Measurements from ENCODE around the gene DCDC2B.
A peak's percentile ranks its signal among the peaks of the same experiment; 100 is the strongest.

DCDC2B gene

DNA sequence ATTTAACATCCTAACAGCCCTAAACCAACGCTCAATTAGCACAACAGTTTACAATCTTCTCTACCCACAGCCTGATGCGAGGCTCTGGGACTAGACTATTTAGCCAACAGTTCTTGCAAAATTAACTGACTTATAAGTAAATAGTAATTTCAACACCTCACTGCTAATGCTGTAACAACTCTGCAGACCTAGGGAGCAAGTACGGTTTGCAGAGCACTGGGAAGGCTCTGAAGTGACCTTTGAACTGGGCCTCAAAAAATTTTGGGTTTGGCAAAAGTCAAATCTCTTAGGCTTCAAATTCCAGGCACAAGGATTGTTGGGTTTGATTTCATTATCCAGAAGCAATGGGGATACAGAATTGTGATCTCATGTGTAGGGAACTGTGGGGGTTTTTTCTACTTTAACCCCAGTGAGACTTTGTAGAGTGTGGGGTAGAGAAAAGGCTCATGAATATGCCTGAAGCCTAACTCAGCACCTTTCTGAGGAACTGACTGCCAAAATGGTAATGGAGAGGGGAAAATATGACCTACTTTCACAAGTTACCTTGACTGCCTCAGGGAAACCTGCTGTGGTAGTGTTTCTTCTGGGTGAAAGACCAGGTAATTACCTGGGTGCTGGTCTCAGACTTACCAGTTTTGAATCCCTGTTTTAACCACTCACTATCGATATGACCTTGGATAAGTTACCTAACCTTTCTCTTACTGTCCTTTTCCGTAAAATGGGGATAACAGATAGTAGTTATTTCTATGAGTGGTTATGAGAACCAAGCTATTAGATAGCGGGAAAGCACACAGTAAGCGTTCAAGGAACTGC, 30.3 kb upstream of the DCDC2B start:
- H3K27ac ChIP-seq (ENCODE audit: insufficient read depth in 1 of 2, low read depth in 1 of 2, low read length in 2 of 2, poor library complexity in 1 of 2, severe bottlenecking in 2 of 2): peak overlapping the region in 1 of 2 experiments; percentile 89
- WGBS (ENCODE audit: insufficient coverage): 94% methylated on average over 5 of the region's 7 CpGs
- no peak for DNase-seq
- ChIA-PET POLR2A (interaction anchor here (0.6 to 1.2 kb wide), 3 partner anchors 106 to 128 kb away, joined by 3 read pairs; partner anchors contain the start of gene TMEM39B), CTCF (interaction anchor here (0.9 kb wide), 1 partner anchor 19 kb away, joined by 3 read pairs; no protein-coding TSS in a partner anchor)
- no peaks in the 10 kb centered on the region for H3K27me3 ChIP-seq (replicated peaks in 2 of 5; ENCODE audit: control insufficient read depth in 4 of 5, insufficient read depth in 5 of 5, low read length in 4 of 5)
- peaks cover 0 to 33% (median 27%) of the 10 kb centered on the region in 4 experiments for H3K4me1 ChIP-seq (ENCODE audit: control extremely low read depth in 1 of 4, control insufficient read depth in 4 of 4, insufficient read depth in 4 of 4, low read length in 3 of 4)
- H3K9me3 ChIP-seq (ENCODE audit: control extremely low read depth in 1 of 5, control insufficient read depth in 4 of 5, insufficient read depth in 2 of 5, low read depth in 1 of 5, low read length in 4 of 5): no peaks in the 10 kb centered on the region
- peak overlapping the region in 4 of 7 experiments; percentile 25 to 74 (median 72) for H3K4me3 ChIP-seq (ENCODE audit: control insufficient read depth in 1 of 7, extremely low read depth in 1 of 7, insufficient read depth in 4 of 7, low read depth in 2 of 7, low read length in 6 of 7)
- peaks cover 2 to 44% (median 15%) of the 10 kb centered on the region in 4 experiments for H3K36me3 ChIP-seq (ENCODE audit: control insufficient read depth in 4 of 4, insufficient read depth in 4 of 4, low read length in 3 of 4)

DNA sequence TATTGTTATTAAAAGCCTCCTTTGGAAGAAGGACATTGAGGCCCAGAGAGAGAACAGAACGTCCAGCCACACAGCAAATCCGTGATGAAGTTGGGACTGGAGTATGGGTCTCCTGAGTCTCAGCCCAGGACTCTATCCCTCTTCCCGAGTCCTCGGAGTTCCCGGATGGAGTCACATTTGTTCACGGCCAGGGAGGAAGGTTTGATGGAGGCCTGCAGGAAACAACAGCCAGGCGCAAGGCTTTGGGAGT, 29.8 kb upstream of the DCDC2B start:
- CTCF ChIA-PET: interaction anchor here (0.9 kb wide), 1 partner anchor 18 kb away, joined by 3 read pairs; no protein-coding TSS in a partner anchor
- no peaks in the 10 kb centered on the region for H3K9me3 ChIP-seq (ENCODE audit: control extremely low read depth in 1 of 5, control insufficient read depth in 4 of 5, insufficient read depth in 2 of 5, low read depth in 1 of 5, low read length in 4 of 5)
- POLR2A ChIA-PET: interaction anchor here (0.6 to 1.2 kb wide), 3 partner anchors 106 to 128 kb away, joined by 3 read pairs; partner anchors contain the start of gene TMEM39B
- peaks cover 4 to 43% (median 18%) of the 10 kb centered on the region in 4 experiments for H3K36me3 ChIP-seq (ENCODE audit: control insufficient read depth in 4 of 4, insufficient read depth in 4 of 4, low read length in 3 of 4)
- DNase-seq: no peak
- peak overlapping the region in 1 of 2 experiments; percentile 89 for H3K27ac ChIP-seq (ENCODE audit: insufficient read depth in 1 of 2, low read depth in 1 of 2, low read length in 2 of 2, poor library complexity in 1 of 2, severe bottlenecking in 2 of 2)
- peaks cover 0 to 35% (median 29%) of the 10 kb centered on the region in 4 experiments for H3K4me1 ChIP-seq (ENCODE audit: control extremely low read depth in 1 of 4, control insufficient read depth in 4 of 4, insufficient read depth in 4 of 4, low read length in 3 of 4)
- WGBS (ENCODE audit: insufficient coverage): 42% methylated on average over 6 of the region's 7 CpGs
- H3K4me3 ChIP-seq (ENCODE audit: control insufficient read depth in 1 of 7, extremely low read depth in 1 of 7, insufficient read depth in 4 of 7, low read depth in 2 of 7, low read length in 6 of 7): peak overlapping the region in 6 of 7 experiments; percentile 25 to 89 (median 72)
- H3K27me3 ChIP-seq (replicated peaks in 2 of 5; ENCODE audit: control insufficient read depth in 4 of 5, insufficient read depth in 5 of 5, low read length in 4 of 5): no peaks in the 10 kb centered on the region

DNA sequence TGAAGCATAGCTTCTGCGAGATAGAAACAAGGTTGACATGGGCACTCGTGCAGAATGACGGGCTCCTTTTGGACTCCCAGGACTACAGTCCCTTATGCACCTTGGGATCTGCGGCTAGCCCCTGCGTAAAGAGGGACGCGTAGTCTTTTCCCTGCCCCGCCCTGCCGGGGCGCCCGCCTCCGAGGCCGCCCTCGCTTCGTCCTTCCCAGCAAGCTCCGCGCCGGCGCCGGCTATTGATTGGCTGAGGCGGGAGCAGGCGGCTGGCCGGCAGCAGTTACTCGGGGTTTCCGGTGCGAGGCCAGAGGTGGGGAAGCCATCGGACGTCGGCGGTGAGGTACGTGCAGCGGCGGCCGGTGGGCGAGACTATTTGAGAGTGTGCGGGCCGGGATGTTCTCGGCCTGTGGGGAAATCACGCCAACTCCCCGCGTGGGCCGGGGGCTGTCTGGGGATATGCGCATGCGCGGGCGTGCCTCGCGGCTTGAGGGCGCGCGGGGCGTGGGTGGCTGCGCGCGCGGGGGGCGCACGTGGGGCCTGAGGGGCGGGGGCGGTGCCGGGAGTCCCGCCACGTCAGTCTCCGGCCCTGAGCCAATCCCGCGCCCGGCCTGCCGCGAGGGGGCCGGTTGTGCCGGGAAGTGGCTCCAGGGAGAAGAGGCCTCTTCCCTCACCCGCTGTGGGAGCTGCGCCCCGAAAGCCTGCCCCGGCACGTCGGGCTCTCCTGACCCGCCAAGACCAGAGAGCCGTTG, 29.3 kb upstream of the DCDC2B start, which contains the start of gene TXLNA:
TSS of gene TXLNA (plus strand) at position 233 of the 743 bp plus-strand sequence. CDS start 671 bp downstream, outside the sequence.
- CTCF ChIA-PET: interaction anchor here (0.9 to 1.5 kb wide), 3 partner anchors 18 to 71 kb away, joined by 3 to 5 read pairs (median 3); partner anchors contain the start of gene KPNA6
- WGBS (ENCODE audit: insufficient coverage): under 1% methylated on average over 61 of the region's 79 CpGs
- DNase-seq: peak; percentile 84 to 88 (median 84)
- H3K27me3 ChIP-seq (replicated peaks in 2 of 5; ENCODE audit: control insufficient read depth in 4 of 5, insufficient read depth in 5 of 5, low read length in 4 of 5): no peaks in the 10 kb centered on the region
- peak within 1 kb of the TSS; percentile 45 to 89 (median 71) for H3K4me3 ChIP-seq (ENCODE audit: control insufficient read depth in 1 of 7, extremely low read depth in 1 of 7, insufficient read depth in 4 of 7, low read depth in 2 of 7, low read length in 6 of 7)
- POLR2A ChIA-PET: interaction anchor here (0.6 to 1.2 kb wide), 3 partner anchors 107 to 127 kb away, joined by 3 read pairs; partner anchors contain the start of gene TMEM39B
- no peaks in the 10 kb centered on the region for H3K9me3 ChIP-seq (ENCODE audit: control extremely low read depth in 1 of 5, control insufficient read depth in 4 of 5, insufficient read depth in 2 of 5, low read depth in 1 of 5, low read length in 4 of 5)
- H3K27ac ChIP-seq (ENCODE audit: insufficient read depth in 1 of 2, low read depth in 1 of 2, low read length in 2 of 2, poor library complexity in 1 of 2, severe bottlenecking in 2 of 2): peak within 1 kb of the TSS; percentile 42 to 89
- peaks cover 0 to 40% (median 33%) of the 10 kb centered on the region in 4 experiments for H3K4me1 ChIP-seq (ENCODE audit: control extremely low read depth in 1 of 4, control insufficient read depth in 4 of 4, insufficient read depth in 4 of 4, low read length in 3 of 4)
- H3K36me3 ChIP-seq (ENCODE audit: control insufficient read depth in 4 of 4, insufficient read depth in 4 of 4, low read length in 3 of 4): peaks cover 5 to 43% (median 23%) of the 10 kb centered on the region in 4 experiments

DNA sequence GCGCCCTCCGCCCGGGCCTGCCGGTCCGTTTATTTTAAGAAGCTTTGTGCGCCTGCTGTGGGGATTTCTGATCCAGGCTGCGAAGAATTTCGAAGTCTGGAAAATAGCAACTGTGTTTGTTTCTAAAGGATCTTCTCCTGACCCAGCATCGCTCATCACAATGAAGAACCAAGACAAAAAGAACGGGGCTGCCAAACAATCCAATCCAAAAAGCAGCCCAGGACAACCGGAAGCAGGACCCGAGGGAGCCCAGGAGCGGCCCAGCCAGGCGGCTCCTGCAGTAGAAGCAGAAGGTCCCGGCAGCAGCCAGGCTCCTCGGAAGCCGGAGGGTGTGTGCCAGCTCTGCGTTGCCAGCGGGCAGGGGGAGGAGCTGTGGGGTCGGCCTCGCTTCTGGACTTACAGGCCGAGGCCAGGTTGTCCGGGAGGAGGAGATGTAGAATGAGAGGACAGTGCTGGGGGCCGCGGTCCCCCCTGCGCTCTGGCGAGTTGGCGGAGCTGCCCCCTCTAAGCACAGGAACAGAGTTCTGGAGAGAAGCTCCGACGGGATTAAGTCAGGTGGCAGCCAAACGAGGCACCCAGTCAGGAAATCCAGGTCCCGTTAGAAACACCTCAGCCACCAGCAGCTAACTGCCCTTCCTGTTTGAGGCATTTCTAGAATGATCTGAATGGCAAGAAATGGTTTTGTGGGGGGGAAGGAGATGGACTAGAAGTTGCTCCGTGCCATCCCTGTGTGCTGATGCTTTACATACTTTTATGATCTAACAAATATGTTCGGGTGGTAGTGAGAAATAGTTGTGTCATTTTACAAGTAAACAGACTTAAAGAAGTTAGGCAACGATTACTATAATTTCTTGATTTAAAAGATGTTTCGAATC, 28.5 kb upstream of the DCDC2B start:
- POLR2A ChIA-PET: no interaction called here
- peak overlapping the region; percentile 42 to 89 for H3K27ac ChIP-seq (ENCODE audit: insufficient read depth in 1 of 2, low read depth in 1 of 2, low read length in 2 of 2, poor library complexity in 1 of 2, severe bottlenecking in 2 of 2)
- H3K27me3 ChIP-seq (replicated peaks in 2 of 5; ENCODE audit: control insufficient read depth in 4 of 5, insufficient read depth in 5 of 5, low read length in 4 of 5): no peaks in the 10 kb centered on the region
- peaks cover 0 to 43% (median 33%) of the 10 kb centered on the region in 4 experiments for H3K4me1 ChIP-seq (ENCODE audit: control extremely low read depth in 1 of 4, control insufficient read depth in 4 of 4, insufficient read depth in 4 of 4, low read length in 3 of 4)
- peak in 2 of 3 donors; percentile 21 to 37 for DNase-seq
- H3K36me3 ChIP-seq (ENCODE audit: control insufficient read depth in 4 of 4, insufficient read depth in 4 of 4, low read length in 3 of 4): peaks cover 7 to 42% (median 25%) of the 10 kb centered on the region in 4 experiments
- no peaks in the 10 kb centered on the region for H3K9me3 ChIP-seq (ENCODE audit: control extremely low read depth in 1 of 5, control insufficient read depth in 4 of 5, insufficient read depth in 2 of 5, low read depth in 1 of 5, low read length in 4 of 5)
- CTCF ChIA-PET: interaction anchor here (0.9 to 1.5 kb wide), 2 partner anchors 40 to 72 kb away, joined by 3 to 5 read pairs; partner anchors contain the start of gene KPNA6
- H3K4me3 ChIP-seq (ENCODE audit: control insufficient read depth in 1 of 7, extremely low read depth in 1 of 7, insufficient read depth in 4 of 7, low read depth in 2 of 7, low read length in 6 of 7): peak overlapping the region; percentile 45 to 89 (median 71)
- 12% methylated on average over 24 of the region's 36 CpGs for WGBS (ENCODE audit: insufficient coverage)

DNA sequence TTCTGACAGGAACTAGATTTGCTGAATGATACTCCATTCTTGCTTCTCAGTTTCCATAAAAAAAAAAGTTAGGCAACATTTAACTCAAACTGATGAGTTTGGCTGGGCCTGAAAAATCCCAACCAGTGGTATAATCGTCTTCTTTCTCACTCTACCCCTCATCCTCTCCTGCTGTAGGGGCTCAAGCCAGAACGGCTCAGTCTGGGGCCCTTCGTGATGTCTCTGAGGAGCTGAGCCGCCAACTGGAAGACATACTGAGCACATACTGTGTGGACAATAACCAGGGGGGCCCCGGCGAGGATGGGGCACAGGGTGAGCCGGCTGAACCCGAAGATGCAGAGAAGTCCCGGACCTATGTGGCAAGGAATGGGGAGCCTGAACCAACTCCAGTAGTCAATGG, 27.8 kb upstream of the DCDC2B start:
- ChIA-PET CTCF (interaction anchor here (1.2 to 1.5 kb wide), 3 partner anchors 9 to 73 kb away, joined by 3 to 5 read pairs (median 3); partner anchors contain the start of gene KPNA6), POLR2A (no interaction called here)
- H3K9me3 ChIP-seq (ENCODE audit: control extremely low read depth in 1 of 5, control insufficient read depth in 4 of 5, insufficient read depth in 2 of 5, low read depth in 1 of 5, low read length in 4 of 5): no peaks in the 10 kb centered on the region
- peak overlapping the region; percentile 42 to 89 for H3K27ac ChIP-seq (ENCODE audit: insufficient read depth in 1 of 2, low read depth in 1 of 2, low read length in 2 of 2, poor library complexity in 1 of 2, severe bottlenecking in 2 of 2)
- no peak for DNase-seq
- WGBS (ENCODE audit: insufficient coverage): 95% methylated on average over 9 of the region's 9 CpGs
- H3K4me3 ChIP-seq (ENCODE audit: control insufficient read depth in 1 of 7, extremely low read depth in 1 of 7, insufficient read depth in 4 of 7, low read depth in 2 of 7, low read length in 6 of 7): peak overlapping the region in 4 of 7 experiments; percentile 29 to 89 (median 72)
- no peaks in the 10 kb centered on the region for H3K27me3 ChIP-seq (replicated peaks in 2 of 5; ENCODE audit: control insufficient read depth in 4 of 5, insufficient read depth in 5 of 5, low read length in 4 of 5)
- H3K36me3 ChIP-seq (ENCODE audit: control insufficient read depth in 4 of 4, insufficient read depth in 4 of 4, low read length in 3 of 4): peaks cover 7 to 46% (median 26%) of the 10 kb centered on the region in 4 experiments
- H3K4me1 ChIP-seq (ENCODE audit: control extremely low read depth in 1 of 4, control insufficient read depth in 4 of 4, insufficient read depth in 4 of 4, low read length in 3 of 4): peaks cover 0 to 47% (median 34%) of the 10 kb centered on the region in 4 experiments

DNA sequence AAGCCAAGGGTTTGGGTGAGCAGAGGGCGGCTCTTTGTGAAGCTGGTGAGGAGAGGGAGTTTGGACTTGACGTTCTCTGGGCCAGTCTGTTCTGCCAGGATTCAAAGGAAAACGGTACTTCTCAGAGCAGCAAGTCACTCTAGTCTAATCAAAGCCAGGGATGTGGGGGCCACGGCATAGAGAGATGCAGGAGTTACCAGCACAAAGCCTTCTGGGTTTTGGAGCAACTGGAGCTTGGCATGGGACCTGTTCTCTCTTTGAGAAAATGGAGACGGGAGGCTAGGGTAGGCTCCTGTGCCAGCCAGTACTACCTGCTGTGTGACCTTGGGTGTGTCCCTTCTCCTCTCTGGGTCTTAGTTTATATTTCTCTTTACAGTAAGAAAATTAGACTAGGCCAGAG, 27.3 kb upstream of the DCDC2B start:
- Histone ChIP-seq H3K4me1 (ENCODE audit: control extremely low read depth in 1 of 4, control insufficient read depth in 4 of 4, insufficient read depth in 4 of 4, low read length in 3 of 4) (peaks cover 0 to 48% (median 35%) of the 10 kb centered on the region in 4 experiments), H3K27me3 (replicated peaks in 2 of 5; ENCODE audit: control insufficient read depth in 4 of 5, insufficient read depth in 5 of 5, low read length in 4 of 5) (no peaks in the 10 kb centered on the region), H3K27ac (ENCODE audit: insufficient read depth in 1 of 2, low read depth in 1 of 2, low read length in 2 of 2, poor library complexity in 1 of 2, severe bottlenecking in 2 of 2) (no peak overlapping the region), H3K36me3 (ENCODE audit: control insufficient read depth in 4 of 4, insufficient read depth in 4 of 4, low read length in 3 of 4) (peaks cover 8 to 51% (median 29%) of the 10 kb centered on the region in 4 experiments), H3K9me3 (ENCODE audit: control extremely low read depth in 1 of 5, control insufficient read depth in 4 of 5, insufficient read depth in 2 of 5, low read depth in 1 of 5, low read length in 4 of 5) (no peaks in the 10 kb centered on the region), H3K4me3 (ENCODE audit: control insufficient read depth in 1 of 7, extremely low read depth in 1 of 7, insufficient read depth in 4 of 7, low read depth in 2 of 7, low read length in 6 of 7) (peak overlapping the region in 3 of 7 experiments; percentile 29 to 89 (median 42))
- ChIA-PET CTCF (interaction anchor here (1.1 to 1.4 kb wide), 3 partner anchors 8 to 35 kb away, joined by 3 read pairs; no protein-coding TSS in a partner anchor), POLR2A (no interaction called here)
- no peak for DNase-seq
- 95% methylated on average over 5 of the region's 5 CpGs for WGBS (ENCODE audit: insufficient coverage)

Measured in common myeloid progenitor, CD34-positive (primary cell).